DND-41 (cell line): ENCODE data around the gene TCF20.

Source experiments
- ATAC-seq: fragments of 200-7000 bp; cut with Tn5 transposase; 3 replicates; pipeline ENCODE4 v1.9.1; 2021; ENCODE audit warnings: low read depth; ENCODE audit not compliant: insufficient read depth
- DNase-seq: peaks from one replicate; pipeline ENCODE4 v3.0.0-alpha.2; 2020
- H2AFZ ChIP-seq: 2 replicates; pipeline ENCODE4 v1.6.0; 2012; ENCODE audit warnings: low read depth, low read length
- H3K27ac ChIP-seq: 2 replicates; pipeline ENCODE4 v1.5.1; 2012; ENCODE audit warnings: low read length, inconsistent platforms
- H3K27me3 ChIP-seq: fragments of 200-600 bp; sonication (generic); 2 replicates; pipeline ENCODE4 v1.6.0; 2012; ENCODE audit warnings: low read length, mild to moderate bottlenecking, inconsistent platforms; ENCODE audit not compliant: insufficient read depth, poor library complexity
- H3K36me3 ChIP-seq: 2 replicates; pipeline ENCODE4 v1.5.1; 2012; ENCODE audit warnings: low read length, inconsistent platforms; ENCODE audit not compliant: insufficient read depth
- H3K4me1 ChIP-seq: 2 replicates; pipeline ENCODE4 v1.5.1; 2012; ENCODE audit warnings: mild to moderate bottlenecking, low read length; ENCODE audit not compliant: insufficient read depth
- H3K4me2 ChIP-seq: 2 replicates; pipeline ENCODE4 v1.6.0; 2012; ENCODE audit warnings: mild to moderate bottlenecking, moderate library complexity, low read length, inconsistent platforms; ENCODE audit not compliant: insufficient read depth
- H3K4me3 ChIP-seq, 2 experiments: fragments of 200-600 bp in 1 of 2; shearing (Covaris generic) in 1 of 2; 2 replicates each; pipeline ENCODE4 v1.5.1; 2012 to 2016; ENCODE audit warnings: inconsistent platforms in 2 of 2, low read length in 2 of 2, mild to moderate bottlenecking in 2 of 2, low read depth in 1 of 2, moderate library complexity in 1 of 2
- H3K79me2 ChIP-seq: 2 replicates; pipeline ENCODE4 v1.6.0; 2012; ENCODE audit warnings: low read length, inconsistent platforms; ENCODE audit not compliant: insufficient read depth
- H3K9ac ChIP-seq: 2 replicates; pipeline ENCODE4 v1.6.0; 2012; ENCODE audit warnings: low read depth, mild to moderate bottlenecking, inconsistent platforms, low read length, moderate library complexity
- H3K9me3 ChIP-seq: 2 replicates; pipeline ENCODE4 v1.5.1; 2012; ENCODE audit warnings: low read length, moderate library complexity, mild to moderate bottlenecking, inconsistent platforms; ENCODE audit not compliant: insufficient read depth, severe bottlenecking
- H4K20me1 ChIP-seq: 2 replicates; pipeline ENCODE4 v1.6.0; 2012; ENCODE audit warnings: low read length; ENCODE audit not compliant: insufficient read depth
- CTCF ChIP-seq: IDR thresholded peaks from 2 replicates; pipeline ENCODE4 v1.5.1; 2012; ENCODE audit warnings: borderline replicate concordance, low read length, moderate library complexity, mild to moderate bottlenecking; ENCODE audit not compliant: poor library complexity, severe bottlenecking; ENCODE audit errors: extremely low read depth
- EZH2 ChIP-seq: IDR thresholded peaks from 3 replicates; pipeline ENCODE4 v1.6.1; 2012; ENCODE audit warnings: borderline replicate concordance, low read depth, mild to moderate bottlenecking, moderate library complexity, low read length, inconsistent platforms; ENCODE audit not compliant: severe bottlenecking

The TCF20 gene

GRCh38 chr22:42317691-42318547 is 47.5 kb upstream of the TCF20 start:
- Histone ChIP-seq H3K27ac (no peak overlapping the region), H3K9me3 (no peaks in the 10 kb centered on the region), H3K27me3 (no peaks in the 10 kb centered on the region), H3K4me1 (no peaks in the 10 kb centered on the region), H4K20me1 (peaks cover 68% of the 10 kb centered on the region), H2AFZ (no peak overlapping the region), H3K79me2 (peaks cover 25% of the 10 kb centered on the region), H3K4me3 (no peak overlapping the region), H3K9ac (no peak overlapping the region), H3K36me3 (no peaks in the 10 kb centered on the region), H3K4me2 (no peak overlapping the region)
- DNase-seq, result no peak
- no peak for ATAC-seq
- TF ChIP-seq EZH2 (no peak), CTCF (no peak)

DNA sequence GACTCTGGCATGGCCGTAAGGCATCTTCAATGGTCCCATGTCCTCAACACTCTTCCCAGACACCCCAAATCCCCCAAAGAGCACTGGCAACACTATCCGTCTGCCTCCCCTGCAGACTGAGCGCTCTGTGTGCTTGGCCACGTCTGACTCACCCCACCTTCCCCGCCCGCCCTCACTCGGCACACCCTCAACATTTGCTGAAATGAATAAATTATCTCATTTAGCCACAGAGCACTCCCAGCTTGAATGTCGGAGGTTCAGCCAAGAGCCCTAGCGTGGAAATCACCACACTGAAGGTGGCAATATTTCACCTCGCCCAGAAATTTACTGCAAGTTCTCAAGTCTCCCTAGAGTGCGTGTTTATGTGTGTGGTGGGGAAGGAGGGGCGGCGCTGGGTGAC is 46.6 kb upstream of the TCF20 start:
- no peak overlapping the region for H3K27ac ChIP-seq
- no peak for ATAC-seq

DNA sequence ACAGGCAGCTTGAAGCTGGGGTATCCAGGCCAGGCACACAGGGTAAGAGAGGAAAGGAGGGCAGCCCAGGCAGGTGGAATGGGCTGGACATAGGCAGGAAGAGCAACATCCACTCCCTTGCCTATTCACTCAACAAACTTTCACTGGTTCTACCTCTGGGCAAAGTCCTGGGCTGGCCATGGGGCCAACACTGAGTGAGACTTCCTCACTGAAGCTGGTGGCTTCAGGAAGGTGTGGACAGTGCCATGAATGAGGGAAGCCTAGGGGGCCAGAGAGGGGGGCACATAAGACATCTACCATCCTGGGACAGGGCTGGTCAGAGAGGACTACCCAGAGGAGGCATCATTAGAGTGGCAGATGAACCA is 44.9 kb upstream of the TCF20 start:
- Histone ChIP-seq H3K79me2 (peaks cover 19% of the 10 kb centered on the region), H4K20me1 (peaks cover 85% of the 10 kb centered on the region), H3K9me3 (no peaks in the 10 kb centered on the region), H3K36me3 (no peaks in the 10 kb centered on the region), H3K4me3 (no peak overlapping the region), H3K9ac (no peak overlapping the region), H3K27me3 (no peaks in the 10 kb centered on the region), H3K4me1 (no peaks in the 10 kb centered on the region), H2AFZ (no peak overlapping the region), H3K27ac (no peak overlapping the region), H3K4me2 (no peak overlapping the region)
- DNase-seq (no peak), ATAC-seq (no peak)
- no peak for TF ChIP-seq EZH2
- no peak for TF ChIP-seq CTCF

More for the DNA sequence above, 46.6 kb upstream of the TCF20 start:
- Histone ChIP-seq H3K36me3 (no peaks in the 10 kb centered on the region), H3K4me1 (no peaks in the 10 kb centered on the region), H4K20me1 (peaks cover 77% of the 10 kb centered on the region), H3K4me3 (no peak overlapping the region), H3K9me3 (no peaks in the 10 kb centered on the region), H2AFZ (no peak overlapping the region), H3K27me3 (no peaks in the 10 kb centered on the region), H3K4me2 (no peak overlapping the region), H3K79me2 (peaks cover 25% of the 10 kb centered on the region), H3K9ac (no peak overlapping the region)
- DNase-seq, result no peak
- TF ChIP-seq EZH2, result no peak
- no peak for TF ChIP-seq CTCF
